Measurements from ENCODE around the gene SPTLC3. TPM values are rescaled to one million over a fixed set of nuclear protein-coding genes. Genes with fewer than 3 reads are reported as not detected.

SPTLC3 gene
- total RNA-seq, 4 donors from 2014 or later = 9.2 to 17.1 (median 13.9) TPM

GRCh38 chr20:12998046-12998445 is 10.7 kb upstream of the SPTLC3 start:
- 92 to 93% methylated on average over 3 of the region's 3 CpGs for WGBS, 2 donors
- Histone ChIP-seq H3K27me3 (no peaks in the 10 kb centered on the region), H3K4me1 (no peaks in the 10 kb centered on the region), H3K36me3 (no peaks in the 10 kb centered on the region), H3K9me3 (no peaks in the 10 kb centered on the region), H3K4me3 (no peak overlapping the region), H3K27ac (no peak overlapping the region)
- TF ChIP-seq POLR2A (IDR thresholded peaks at IDR 0.05) (no peak), EP300 (IDR thresholded peaks at IDR 0.05) (no peak)
- TF ChIP-seq, protein P1, sequence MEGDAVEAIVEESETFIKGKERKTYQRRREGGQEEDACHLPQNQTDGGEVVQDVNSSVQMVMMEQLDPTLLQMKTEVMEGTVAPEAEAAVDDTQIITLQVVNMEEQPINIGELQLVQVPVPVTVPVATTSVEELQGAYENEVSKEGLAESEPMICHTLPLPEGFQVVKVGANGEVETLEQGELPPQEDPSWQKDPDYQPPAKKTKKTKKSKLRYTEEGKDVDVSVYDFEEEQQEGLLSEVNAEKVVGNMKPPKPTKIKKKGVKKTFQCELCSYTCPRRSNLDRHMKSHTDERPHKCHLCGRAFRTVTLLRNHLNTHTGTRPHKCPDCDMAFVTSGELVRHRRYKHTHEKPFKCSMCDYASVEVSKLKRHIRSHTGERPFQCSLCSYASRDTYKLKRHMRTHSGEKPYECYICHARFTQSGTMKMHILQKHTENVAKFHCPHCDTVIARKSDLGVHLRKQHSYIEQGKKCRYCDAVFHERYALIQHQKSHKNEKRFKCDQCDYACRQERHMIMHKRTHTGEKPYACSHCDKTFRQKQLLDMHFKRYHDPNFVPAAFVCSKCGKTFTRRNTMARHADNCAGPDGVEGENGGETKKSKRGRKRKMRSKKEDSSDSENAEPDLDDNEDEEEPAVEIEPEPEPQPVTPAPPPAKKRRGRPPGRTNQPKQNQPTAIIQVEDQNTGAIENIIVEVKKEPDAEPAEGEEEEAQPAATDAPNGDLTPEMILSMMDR (IDR thresholded peaks at IDR 0.05) = no peak
- no peak for DNase-seq (ENCODE audit: low spot score in 2 of 2)

DNA sequence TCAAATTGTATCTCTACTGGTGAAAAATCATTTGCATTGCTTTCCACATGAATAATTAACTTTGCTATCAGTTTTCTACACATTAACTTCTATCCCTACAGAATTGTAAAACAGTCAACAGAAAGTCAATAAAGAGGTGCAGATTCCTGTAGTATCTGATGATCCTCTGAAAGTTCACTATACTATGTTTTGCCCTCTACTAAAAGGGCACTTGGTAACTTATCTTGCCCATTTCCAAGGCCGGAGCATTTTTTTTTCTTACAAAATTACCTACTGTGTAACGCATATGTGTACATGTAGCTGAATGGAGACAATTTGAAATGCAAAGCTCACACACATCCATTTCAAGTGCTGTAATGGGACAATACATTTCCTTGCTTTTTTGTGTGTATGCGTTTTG is 9.6 kb upstream of the SPTLC3 start:
- no peak overlapping the region for H3K4me3 ChIP-seq
- no peak for TF ChIP-seq POLR2A (IDR thresholded peaks at IDR 0.05)
- TF ChIP-seq, protein P1 (IDR thresholded peaks at IDR 0.05) = no peak
- TF ChIP-seq EP300 (IDR thresholded peaks at IDR 0.05) = no peak
- H3K9me3 ChIP-seq = no peaks in the 10 kb centered on the region
- DNase-seq (ENCODE audit: low spot score in 2 of 2) = no peak
- no peaks in the 10 kb centered on the region for H3K36me3 ChIP-seq
- WGBS, 2 donors = 93 to 95% methylated on average over 3 of the region's 3 CpGs
- no peaks in the 10 kb centered on the region for H3K4me1 ChIP-seq
- no peak overlapping the region for H3K27ac ChIP-seq
- no peaks in the 10 kb centered on the region for H3K27me3 ChIP-seq

DNA sequence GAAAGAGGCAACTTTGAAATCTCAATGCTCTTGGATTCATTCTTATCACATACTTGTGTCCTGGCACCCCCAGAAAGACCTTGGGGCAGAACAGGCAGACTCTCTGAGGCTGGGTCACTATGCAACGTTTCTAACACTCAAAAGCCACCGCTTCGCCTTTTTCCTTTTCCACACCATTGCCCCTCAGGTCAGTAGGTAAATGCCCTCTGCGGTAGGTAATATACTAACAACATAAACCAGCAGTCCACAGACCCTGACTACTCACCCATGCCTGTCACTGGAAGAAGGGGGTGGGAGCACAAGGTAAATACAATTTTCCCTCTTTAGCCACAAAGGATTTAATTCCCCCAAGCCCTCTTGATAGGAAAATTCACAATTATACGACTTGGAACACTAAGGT is 6.5 kb upstream of the SPTLC3 start:
- no peak for DNase-seq (ENCODE audit: low spot score in 2 of 2)
- Histone ChIP-seq H3K9me3 (no peaks in the 10 kb centered on the region), H3K36me3 (no peaks in the 10 kb centered on the region), H3K4me1 (no peaks in the 10 kb centered on the region), H3K27me3 (no peaks in the 10 kb centered on the region), H3K4me3 (no peak overlapping the region), H3K27ac (no peak overlapping the region)
- WGBS, 2 donors = 79 to 81% methylated on average over 5 of the region's 5 CpGs
- TF ChIP-seq EP300 (IDR thresholded peaks at IDR 0.05) = no peak

DNA sequence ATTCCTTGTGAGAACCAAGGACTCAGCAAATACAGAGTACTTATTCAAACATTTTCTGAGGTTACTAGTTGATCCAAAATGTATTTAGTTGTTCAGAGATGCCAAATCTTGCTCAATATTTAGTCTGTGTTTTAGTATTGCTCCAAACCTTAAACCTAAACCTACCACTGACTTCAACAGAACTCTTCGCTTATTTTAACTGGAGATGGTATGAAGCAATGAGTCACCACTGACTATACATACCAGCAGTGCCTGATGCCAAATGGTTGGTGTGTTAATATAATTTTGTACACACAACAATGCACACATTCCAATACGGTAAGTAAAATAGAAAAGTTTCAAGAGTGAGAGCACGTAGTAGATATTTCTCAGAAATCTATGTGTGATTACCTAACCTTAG is 1.9 kb upstream of the SPTLC3 start:
- Histone ChIP-seq H3K27ac (no peak overlapping the region), H3K4me3 (no peak overlapping the region), H3K9me3 (no peaks in the 10 kb centered on the region), H3K36me3 (no peaks in the 10 kb centered on the region), H3K27me3 (no peaks in the 10 kb centered on the region), H3K4me1 (peaks cover 0 to 12% (median 7%) of the 10 kb centered on the region in 4 donors)
- TF ChIP-seq EP300 (IDR thresholded peaks at IDR 0.05) = no peak
- no peak for TF ChIP-seq POLR2A (IDR thresholded peaks at IDR 0.05)
- TF ChIP-seq, protein P1 (IDR thresholded peaks at IDR 0.05) = no peak
- no peak for DNase-seq (ENCODE audit: low spot score in 2 of 2)
- WGBS, 2 donors = 67 to 70% methylated on average over 3 of the region's 3 CpGs

- WGBS, 2 donors = 70 to 81% methylated on average over 3 of the region's 3 CpGs
- H3K27ac ChIP-seq = no peak overlapping the region
Measured at GRCh38 chr20:13007596-13007995, 1.2 kb upstream of the SPTLC3 start.

More at GRCh38 chr20:13007596-13007995, 1.2 kb upstream of the SPTLC3 start:
- H3K4me1 ChIP-seq = peaks cover 0 to 14% (median 8%) of the 10 kb centered on the region in 4 donors
- H3K4me3 ChIP-seq = no peak overlapping the region
- DNase-seq (ENCODE audit: low spot score in 2 of 2) = no peak
- TF ChIP-seq, protein P1 (IDR thresholded peaks at IDR 0.05) = no peak
- TF ChIP-seq POLR2A (IDR thresholded peaks at IDR 0.05) (no peak), EP300 (IDR thresholded peaks at IDR 0.05) (no peak)
- H3K36me3 ChIP-seq = no peaks in the 10 kb centered on the region
- no peaks in the 10 kb centered on the region for H3K9me3 ChIP-seq
- H3K27me3 ChIP-seq = no peaks in the 10 kb centered on the region

Data from tibial nerve (tissue), 4 donors.